SIG-M5 treated with dmso at 0.1 percent for 504 hours (cell line): ENCODE measurements around the gene ANKS1B.
A peak's percentile ranks its signal among the peaks of the same experiment; 100 is the strongest.
"Not testable (repeated sequence)": the region's sequence is repeated elsewhere in the genome, so short reads cannot be mapped to it uniquely, and the experiment has no call there.

Source experiments
- DNase-seq: peaks from one replicate; lab custom pipeline; 2025; ENCODE audit not compliant: unreplicated experiment; lab: John Stamatoyannopoulos, UW

Gene ANKS1B

DNA sequence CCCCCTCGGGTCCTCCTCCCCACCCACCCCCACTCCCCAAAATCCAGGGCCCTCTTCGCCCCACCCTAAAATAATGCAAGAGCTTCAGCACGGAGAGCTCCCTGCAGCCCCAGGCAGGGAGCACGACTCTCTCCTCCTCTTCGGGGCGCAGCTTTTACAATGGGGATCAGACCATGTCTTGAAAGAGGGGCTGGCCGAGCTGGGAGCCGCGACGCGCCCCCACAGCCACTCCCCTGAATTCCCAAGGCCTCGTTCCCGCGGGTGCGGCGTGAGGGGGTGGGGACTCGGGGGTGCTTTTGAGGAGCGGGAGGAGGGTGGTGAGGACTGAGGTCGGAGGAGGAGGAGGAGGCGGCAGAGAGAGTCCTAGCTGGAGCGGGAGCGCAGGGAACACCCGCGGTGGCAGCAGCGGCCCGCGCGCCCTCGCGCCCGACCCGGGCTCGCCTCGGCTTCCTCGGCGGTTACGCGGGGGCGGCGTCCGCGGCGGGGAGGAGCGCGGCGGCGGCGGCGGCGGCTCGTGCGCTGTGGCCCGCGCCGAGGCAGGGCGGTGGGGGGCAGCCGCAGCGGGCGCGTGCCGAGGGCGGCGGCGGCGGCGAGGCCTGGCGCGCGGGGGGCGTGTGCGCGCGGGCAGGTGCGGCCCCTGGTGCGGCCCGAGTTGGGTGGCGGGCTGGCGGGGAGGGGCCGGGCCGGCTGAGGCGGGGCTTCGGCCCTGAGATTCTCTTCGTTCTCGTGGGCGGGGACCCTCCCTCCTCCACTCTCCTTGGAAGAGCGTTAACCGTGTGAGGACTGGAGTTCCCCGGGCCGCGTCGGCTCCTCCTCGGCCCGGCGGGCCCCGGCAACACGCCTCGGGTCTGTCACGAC is at the start of gene ANKS1B:
Gene ANKS1B, minus strand, starts transcription at position 666 of the 858 bp plus-strand sequence. CDS start 699 bp downstream, outside the sequence.
- DNase-seq, result no peak

DNA sequence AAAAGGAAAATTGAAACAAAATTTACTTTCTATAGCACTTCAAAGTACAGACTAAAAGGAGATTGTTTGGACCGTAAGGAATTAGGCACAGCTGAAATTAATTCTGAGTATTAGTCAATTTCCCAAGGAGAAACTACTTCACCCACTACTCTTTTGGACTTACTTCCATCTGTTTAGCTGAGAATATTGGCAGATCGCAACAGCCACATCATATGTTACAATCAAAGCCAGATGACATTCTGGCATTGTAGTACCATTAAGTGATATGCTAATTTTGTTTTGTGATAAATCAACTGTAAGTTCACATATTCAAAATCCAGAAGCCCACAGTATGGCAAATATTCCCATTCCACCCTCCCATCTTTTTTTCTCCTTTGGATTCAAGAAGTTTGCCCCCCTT is 47.1 kb upstream of the ANKS1B start:
- no peak for DNase-seq

DNA sequence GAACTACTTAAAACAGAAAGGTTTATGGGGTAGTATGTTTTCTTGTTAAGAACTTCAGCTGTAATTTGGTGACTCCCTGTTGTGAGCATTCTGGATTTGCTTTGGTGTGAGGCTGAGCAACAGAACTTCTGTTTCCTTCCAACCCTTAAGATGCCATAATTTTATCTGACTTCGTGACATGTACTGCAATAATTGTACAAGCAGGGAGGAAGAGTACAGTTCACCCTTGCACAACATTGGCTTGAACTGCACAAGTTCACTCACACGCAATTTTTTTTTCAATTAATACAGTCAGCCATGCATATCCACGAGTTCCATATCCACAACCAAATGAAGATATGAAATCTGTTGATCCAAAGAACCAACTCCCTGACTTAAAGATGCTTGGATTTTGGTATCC is 42.9 kb upstream of the ANKS1B start:
- DNase-seq, result no peak

DNA sequence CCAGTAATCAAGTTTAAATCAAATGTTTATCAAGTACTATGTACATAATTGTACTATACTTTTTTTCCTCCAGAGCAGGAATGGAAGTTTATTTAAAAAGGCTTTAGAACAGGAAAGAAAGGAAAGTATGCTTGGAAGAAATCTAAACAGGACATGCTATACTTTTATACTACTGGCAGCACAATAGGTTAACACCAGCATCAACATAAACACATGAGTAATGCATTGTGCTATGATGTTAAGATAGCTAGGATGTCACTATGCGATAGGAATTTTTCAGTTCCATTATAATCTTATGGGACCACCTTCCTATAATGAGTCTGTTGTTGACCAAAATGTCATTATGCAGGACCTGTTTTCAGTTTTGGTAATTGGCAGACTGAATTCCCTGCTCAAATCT is 41.5 kb upstream of the ANKS1B start:
- DNase-seq, result no peak

DNA sequence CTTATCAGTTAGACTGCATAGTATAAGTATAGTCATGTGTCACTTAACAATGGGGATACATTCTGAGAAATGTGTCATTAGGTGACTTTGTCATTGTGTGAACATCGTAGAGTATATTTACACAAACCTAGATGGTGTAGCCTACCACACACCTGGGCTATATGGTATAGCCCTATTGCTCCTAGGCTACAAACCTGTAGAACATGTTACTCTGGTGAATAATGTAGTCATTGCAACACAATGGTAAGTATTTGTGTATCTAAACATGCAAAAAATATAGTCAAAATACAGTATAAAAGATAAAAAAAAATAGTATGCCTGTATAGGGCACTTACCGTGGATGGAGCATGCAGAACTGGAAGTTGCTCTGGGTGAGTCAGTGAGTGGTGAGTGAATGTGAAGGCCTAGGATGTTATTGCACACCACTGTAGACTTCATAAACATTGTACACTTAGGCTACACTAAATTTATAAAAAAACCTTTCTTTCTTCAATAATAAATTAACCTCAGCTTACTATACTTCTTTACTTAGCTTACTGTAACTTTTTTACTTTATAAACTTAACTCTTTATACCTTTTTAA is 40.3 kb upstream of the ANKS1B start:
- DNase-seq, result peak; percentile 17

DNA sequence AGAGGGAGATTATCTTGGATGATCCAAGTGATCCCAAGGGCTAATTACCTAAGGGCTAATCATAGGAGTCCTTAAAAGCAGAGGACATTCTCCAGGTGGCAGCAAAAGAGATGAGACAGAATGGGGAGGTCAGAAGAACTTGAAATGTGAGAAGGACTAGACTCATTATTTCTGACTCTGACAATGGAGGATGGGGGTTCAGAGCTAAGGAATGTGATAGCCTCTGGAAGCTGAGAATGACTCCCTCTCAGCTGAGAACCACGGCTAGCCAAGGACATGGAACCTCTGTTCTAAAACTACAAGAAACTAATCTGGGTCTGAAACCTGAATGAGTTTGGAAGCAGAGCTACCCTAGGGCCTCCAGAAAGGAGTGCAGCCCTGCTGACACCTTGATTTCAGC is 35.6 kb upstream of the ANKS1B start:
- DNase-seq, result no peak

DNA sequence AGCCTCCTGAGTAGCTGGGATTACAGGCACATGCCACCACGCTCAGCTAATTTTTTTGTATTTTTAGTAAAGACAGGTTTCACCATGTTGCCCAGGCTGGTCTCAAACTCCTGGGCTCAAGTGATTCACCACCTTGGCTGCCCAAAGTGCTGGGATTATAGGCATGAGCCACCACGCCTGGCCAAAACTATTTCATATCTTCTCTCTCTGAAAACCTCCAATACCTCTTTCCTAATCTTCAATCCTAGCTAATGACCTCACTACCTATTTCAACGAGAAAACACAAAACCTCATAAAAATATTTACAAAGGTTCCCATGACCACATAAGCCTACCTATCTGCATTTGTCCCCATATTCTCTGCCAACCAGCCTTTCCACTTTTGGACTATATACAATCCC is 32.3 kb upstream of the ANKS1B start:
- DNase-seq, result no peak

DNA sequence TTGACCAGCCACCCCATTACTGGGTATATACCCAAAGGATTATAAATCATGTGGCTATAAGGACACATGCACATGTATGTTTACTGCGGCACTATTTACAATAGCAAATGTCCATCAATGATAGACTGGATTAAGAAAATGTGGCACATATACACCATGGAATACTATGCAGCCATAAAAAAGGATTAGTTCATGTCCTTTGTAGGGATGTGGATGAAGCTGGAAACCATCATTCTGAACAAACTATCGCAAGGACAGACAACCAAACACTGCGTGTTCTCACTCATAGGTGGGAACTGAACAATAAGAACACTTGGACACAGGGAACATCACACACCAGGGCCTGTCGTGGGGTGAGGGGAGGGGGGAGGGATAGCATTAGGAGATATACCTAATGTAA is 31.6 kb upstream of the ANKS1B start:
- not testable (repeated sequence) for DNase-seq

DNA sequence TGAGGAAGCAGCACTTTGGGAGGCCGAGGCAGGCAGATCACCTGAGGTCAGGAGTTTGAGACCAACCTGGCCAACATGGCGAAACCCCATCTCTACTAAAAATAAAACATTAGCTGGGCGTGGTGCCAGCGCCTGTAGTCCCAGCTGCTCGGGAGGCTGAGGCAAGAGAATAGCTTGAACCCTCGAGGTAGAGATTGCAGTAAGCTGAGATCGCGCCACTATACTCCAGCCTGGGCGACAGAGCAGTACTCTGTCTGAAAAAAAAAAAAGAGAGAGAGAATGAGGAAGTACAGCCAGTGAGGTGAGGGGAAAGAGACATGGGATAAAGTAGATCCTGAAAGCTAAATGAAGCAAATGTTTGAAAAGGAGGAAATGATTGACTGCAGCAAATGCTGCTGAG is 21.1 kb upstream of the ANKS1B start:
- DNase-seq, result not testable (repeated sequence)

DNA sequence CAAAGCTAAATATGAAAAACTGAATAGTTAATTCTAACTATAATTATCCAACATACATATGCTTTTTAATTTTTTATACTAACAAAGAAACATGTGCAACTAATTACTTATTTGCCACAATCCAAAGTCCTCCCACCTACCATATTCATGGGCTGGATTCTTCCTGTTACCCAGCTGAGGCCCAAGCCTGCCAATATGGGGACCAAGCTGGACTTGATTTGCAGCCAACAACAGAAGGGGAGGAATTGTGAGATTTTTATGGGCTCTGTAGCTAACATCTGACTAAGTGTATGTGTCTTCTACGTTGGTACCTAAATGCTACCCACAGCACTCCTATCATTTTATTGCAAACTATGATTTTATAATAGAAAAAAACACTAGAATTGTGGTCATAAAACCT is 13.1 kb upstream of the ANKS1B start:
- DNase-seq, result no peak

DNA sequence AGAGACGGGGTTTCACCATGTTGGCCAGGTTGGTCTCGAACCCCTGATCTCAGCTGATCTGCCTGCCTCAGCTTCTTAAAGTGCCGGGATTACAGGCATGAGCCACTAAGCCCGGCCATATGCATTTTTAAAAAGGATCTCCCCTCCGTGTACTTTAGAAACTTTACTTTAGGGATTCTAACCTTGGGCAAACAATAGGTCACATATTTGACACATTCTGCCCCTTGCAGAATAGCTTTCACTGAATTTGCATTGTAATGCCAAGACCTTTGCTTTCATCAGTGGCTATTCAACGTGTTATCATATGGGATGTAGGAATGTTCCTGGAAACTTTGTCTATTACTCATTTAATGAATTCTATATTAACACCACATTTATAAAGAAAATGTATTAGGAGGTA is 11.4 kb upstream of the ANKS1B start:
- DNase-seq, result no peak

DNA sequence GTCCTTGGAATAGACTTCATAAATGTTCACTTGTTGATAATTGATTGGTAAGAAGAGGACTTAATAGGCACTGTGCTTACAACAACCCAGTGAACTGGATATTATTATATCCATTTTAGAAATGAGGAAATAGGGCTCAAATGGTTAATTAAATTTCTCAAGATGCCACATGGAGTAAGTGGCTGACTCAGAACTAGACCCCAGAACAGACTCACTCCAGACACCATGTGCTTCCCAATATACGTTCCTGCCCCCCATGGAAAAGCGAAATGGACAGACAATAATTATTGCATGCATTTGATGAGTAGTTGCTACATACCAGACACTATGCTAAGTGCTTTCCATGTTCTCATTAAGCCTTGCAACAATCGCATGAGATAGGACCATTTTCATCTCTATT is 895 bp upstream of the ANKS1B start:
- DNase-seq, result no peak

DNA sequence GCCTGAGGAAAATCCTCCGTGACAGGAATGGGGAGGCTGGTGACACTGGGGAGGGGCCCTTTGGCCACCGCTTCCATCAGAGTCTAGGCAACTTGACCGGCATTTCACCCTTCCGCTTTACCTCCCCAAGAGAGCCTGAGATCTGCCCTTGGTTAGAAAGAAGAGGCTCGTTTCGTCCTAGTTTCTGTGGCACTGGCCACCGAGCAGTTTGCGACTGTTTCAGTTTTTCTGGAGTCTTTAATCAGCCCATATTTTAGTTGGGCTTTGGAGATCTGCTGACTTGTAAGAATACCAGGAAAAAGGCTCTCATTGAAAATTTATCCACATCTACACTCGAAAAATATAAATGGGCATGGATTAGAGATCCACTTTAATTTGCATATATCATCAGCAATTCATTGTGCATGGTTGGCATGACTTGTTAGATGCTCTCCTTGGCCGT is 414 bp upstream of the ANKS1B start:
- peak; percentile 26 for DNase-seq

DNA sequence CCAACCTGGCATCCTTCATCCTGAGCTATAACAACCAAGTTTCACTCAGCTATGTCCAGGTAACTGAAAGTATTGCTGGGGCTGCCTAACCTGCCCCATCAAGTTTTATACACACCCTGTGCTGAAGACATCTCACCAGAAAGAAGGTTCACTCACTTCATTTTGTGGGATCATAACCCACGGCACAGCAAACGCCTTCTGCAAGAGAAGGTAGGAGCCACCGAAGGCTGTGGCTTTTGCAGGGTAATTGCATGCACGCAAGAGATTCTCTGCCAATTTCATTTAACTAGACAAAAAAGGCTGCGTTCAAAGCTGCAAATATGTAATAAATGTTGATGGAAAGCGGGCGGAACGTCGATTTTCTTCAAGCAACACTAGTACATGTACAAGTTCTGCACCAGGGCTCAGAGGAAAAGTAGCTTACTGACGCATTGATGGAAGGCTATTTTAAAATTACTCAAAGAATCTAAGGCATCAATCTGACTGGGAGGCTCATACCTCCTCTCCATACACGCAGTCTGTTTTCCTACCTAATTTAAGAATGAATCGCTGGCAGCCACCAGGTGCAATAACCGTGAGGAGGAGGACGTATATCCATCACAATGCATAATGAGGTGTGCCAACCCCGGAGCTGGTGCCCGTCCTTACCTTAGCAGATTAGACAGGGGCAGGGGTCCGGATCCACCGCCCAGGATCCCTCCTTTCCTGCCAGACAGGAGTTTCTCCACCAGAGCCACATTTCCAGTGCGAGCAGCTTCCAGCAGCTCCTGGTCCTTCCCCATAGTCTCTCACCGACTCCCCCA is 1.1 kb downstream of the ANKS1B start:
- no peak for DNase-seq

DNA sequence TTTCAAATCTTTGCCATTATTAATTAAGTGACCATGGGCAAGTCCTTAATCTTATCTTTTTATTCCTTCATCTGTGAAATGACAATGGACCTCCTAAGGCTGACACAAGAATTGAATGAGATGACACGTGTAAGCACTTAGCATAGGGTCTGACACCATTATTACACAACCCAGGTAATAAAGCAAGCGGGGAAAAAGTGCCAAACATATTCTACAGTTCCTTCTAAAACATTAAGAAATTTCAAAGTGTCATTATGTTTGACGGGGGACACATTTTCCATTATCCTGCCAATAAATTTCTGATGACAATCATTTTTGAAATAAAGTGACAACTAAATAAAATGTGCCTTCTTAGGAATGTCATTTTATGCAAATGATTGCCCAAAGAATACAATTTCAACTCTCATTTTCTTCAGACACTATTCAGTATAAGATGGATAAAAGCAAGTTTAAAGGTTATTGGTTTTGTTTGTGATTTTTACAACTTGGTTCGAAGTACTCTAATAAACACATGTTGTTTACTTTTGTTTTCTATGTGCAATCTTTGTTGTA is 3.0 kb downstream of the ANKS1B start:
- DNase-seq, result no peak

DNA sequence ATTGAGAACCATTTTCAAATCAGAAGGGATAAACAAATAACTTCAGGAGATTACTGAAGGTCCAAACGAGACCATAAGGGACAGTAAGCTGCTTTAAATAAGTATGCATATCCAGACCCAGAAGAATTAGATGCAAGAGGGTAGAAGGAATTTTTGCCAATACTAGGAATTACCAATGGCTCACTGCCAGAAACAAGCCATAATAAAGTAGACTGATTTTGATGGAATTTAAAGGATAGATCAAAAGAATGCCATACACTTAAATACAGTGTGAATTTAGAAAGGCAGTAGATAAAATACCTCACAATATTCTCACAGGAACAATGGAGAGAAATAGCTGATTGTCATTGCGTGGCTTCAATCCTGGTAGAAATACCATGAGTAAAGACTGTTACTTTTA is 5.3 kb downstream of the ANKS1B start:
- DNase-seq, result no peak

DNA sequence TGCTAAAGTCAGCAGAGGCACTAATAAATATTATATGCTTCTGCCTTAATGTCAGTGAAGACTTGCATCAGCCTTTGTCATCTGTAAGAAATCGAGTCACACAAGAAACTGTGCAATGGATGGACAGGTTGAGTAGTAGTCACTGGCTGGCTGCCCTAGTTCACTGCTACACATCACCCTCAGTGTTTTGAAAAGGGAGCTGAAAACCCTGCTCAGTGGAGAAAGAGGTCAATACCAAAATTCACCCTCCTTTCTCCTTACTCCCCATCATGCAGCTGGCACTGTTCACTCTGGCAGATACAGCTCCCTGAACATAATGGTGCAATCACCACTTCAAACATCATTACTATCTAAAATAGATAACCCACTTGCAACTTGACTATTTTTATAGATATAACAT is 6.6 kb downstream of the ANKS1B start:
- DNase-seq, result no peak

DNA sequence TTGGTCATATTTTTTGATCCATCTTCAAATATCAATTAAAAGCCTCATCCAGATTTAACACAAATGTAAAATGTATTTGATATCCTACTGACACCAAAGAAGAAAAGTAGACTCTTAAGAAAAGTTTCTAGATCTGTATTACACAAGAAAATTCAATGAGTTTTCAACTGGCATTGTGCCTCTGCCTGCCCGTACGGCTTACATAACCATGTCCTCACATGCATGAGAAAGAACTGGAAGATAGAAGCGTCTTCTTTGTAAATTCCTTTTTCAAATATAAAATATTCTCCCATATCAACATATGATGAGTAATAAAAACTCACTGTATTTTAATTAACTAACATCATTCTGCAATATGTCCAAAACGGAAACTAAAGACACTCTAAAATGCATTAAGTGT is 7.2 kb downstream of the ANKS1B start:
- no peak for DNase-seq

DNA sequence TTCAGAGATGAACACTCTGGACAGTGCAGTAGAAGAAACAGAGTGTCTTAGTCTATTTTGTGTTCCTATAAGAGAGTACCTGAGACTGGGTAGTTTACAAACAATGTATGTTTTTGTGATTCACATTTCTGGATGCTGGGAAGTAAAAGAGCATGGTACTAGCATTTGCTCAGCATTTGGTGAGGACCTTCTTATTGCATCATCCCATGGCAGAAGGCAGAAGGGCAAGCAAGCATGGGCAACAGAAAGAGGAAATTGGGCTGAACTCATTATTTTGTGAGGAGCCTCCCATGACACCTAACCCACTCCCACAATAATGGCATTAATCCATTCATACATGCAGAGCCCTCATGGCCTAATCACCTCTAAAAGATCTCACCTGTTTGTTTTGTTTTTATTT is 8.0 kb downstream of the ANKS1B start:
- DNase-seq, result no peak

DNA sequence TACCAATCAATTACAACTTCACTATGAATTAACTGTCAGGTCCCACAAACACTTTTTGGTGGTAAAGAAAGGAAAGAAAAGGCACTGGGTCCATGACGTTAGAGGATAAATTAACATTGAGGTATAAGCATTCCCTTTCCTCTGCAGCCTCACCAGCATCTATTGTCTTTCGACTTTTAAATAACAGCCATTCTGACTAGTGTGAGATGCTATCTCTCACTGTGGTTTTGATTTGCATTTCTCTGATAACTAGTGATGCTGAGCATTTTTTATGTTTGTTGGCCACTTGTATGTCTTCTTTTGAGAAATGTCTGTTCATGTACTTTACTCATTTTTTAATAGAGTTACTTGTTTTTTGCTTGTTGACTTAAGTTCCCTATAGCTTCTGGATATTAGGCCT is 9.4 kb downstream of the ANKS1B start:
- no peak for DNase-seq

DNA sequence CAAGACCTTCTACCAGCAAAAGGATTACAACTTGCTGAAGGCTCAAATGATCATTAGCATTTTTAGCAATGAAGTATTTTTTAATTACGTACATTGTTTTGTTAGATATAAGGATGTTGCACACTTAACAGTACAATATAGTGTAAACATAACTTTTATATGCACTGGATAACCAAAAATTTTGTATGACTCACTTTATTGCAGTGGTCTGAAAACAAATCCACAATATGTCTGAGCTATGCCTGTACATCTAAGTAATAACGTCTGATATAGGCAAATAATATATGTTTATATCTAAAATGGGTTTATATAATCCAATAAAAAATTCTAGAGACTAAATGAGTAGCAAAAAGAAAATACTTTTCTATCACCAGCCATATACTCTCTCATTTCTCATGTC is 10.6 kb downstream of the ANKS1B start:
- DNase-seq, result no peak

DNA sequence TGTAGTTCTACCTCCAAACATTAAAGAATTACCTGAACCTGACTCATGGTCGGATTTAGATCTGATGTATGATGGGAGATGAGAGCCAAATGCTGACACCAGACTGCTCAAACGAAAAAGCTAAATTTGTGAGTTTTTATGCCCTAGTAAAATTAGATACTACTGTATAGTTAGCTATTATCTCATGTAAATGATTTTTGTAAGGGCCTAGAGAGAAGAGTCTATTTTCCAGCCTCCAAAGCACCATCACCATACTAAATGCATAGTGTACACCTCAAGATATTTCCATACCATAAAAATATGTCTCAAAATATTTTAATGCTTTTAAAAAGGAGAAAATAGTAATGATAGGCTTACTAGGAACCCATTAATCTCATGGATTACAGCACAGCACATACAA is 18.3 kb downstream of the ANKS1B start:
- DNase-seq, result no peak
